OCI-LY3 (cell line): Measurements from ENCODE around the gene MYO16.
"Not testable (repeated sequence)": the region's sequence is repeated elsewhere in the genome, so short reads cannot be mapped to it uniquely, and the experiment has no call there.

Source experiments
- H2AFZ ChIP-seq: fragments of 200-600, 300-600 bp; shearing (Covaris generic); 2 replicates; pipeline ENCODE4 v1.6.0; 2014; ENCODE audit warnings: antibody characterized with exemption, low read depth, low read length
- H3K27ac ChIP-seq: fragments of 200-600, 300-600 bp; sonication (generic); 2 replicates; pipeline ENCODE4 v1.5.1; 2014; ENCODE audit warnings: mild to moderate bottlenecking, low read length, moderate library complexity, mixed read lengths
- H3K27me3 ChIP-seq: fragments of 200-600, 300-600 bp; sonication (generic); 2 replicates; pipeline ENCODE4 v1.6.1; 2014; ENCODE audit warnings: low read depth, low read length, mixed read lengths
- H3K36me3 ChIP-seq: fragments of 200-600, 300-600 bp; sonication (generic); replicated peaks from 2 replicates; pipeline ENCODE3; 2014; ENCODE audit warnings: low read depth, low read length, mixed read lengths
- H3K4me1 ChIP-seq: fragments of 300-600, 200-600 bp; sonication (generic); 2 replicates; pipeline ENCODE4 v1.6.1; 2014; ENCODE audit warnings: low read length, mixed read lengths
- H3K4me2 ChIP-seq: fragments of 200-600, 300-600 bp; sonication (generic); 2 replicates; pipeline ENCODE4 v1.6.1; 2014; ENCODE audit warnings: low read length, mixed read lengths
- H3K4me3 ChIP-seq: fragments of 300-600, 200-600 bp; sonication (generic); 2 replicates; pipeline ENCODE4 v1.5.1; 2014; ENCODE audit warnings: antibody characterized with exemption, mild to moderate bottlenecking, low read length, moderate library complexity
- H3K79me2 ChIP-seq: fragments of 300-600, 200-600 bp; shearing (Covaris generic); 2 replicates; pipeline ENCODE4 v1.6.1; 2014; ENCODE audit warnings: mild to moderate bottlenecking, low read length, mixed read lengths
- H3K9ac ChIP-seq: fragments of 300-600, 200-600 bp; shearing (Covaris generic); 2 replicates; pipeline ENCODE4 v1.6.0; 2014; ENCODE audit warnings: mild to moderate bottlenecking, low read length, moderate library complexity
- H3K9me3 ChIP-seq: fragments of 200-600, 300-600 bp; shearing (Covaris generic); 2 replicates; pipeline ENCODE4 v1.6.1; 2014; ENCODE audit warnings: low read length, mixed read lengths; ENCODE audit not compliant: insufficient read depth
- H4K20me1 ChIP-seq: fragments of 200-600, 300-600 bp; sonication (generic); 2 replicates; pipeline ENCODE4 v1.6.1; 2016; ENCODE audit warnings: low read length, mixed read lengths; ENCODE audit not compliant: insufficient read depth
- EZH2phosphoT487 ChIP-seq: fragments of 200-600 bp; shearing (Covaris generic); IDR thresholded peaks from 2 replicates; pipeline ENCODE4 v1.6.1; 2018; ENCODE audit warnings: antibody characterized with exemption, mixed run types, low read depth
- TF ChIP-seq, protein P1 (sequence below): fragments of 200-600, 300-600 bp; sonication (generic); IDR thresholded peaks from 2 replicates; pipeline ENCODE4 v1.5.1; 2014; ENCODE audit warnings: antibody characterized with exemption, low read length, low read depth

MYO16 gene

DNA sequence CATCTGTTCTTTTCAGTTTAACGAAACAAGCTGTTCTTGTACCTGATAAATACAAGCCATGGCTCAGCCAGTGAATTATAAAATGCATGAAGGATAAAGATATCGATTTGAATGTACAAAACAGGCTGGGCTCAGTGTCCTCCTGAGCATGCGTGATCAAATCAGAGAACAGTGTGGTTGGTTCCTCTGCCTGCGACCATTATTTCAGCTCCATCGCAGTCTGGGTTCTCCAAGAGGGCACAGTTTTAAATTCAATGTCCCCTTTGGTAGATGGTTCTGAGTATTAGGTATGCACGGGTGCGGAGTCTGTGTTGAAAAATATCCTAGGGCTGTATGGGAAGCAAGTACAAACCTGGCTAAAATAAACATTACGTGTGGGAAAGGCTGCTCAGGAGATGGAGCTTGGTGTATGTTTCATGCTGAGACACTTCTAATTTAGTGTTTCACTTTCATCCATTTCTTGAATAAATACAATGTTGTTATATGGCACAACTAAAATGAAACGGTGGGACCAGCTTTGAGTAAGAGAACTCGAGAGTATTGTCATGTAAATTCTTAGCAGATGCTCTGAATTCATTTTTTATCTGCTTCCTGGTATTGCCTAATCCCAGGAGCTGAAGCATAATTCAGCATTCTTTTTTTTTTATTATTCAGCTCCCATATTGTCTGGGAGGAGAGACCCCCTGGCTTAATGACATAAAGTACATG lies 458.7 kb downstream of the MYO16 start:
- Histone ChIP-seq H3K27ac (no peak overlapping the region), H3K79me2 (no peaks in the 10 kb centered on the region), H3K36me3 (no peaks in the 10 kb centered on the region)

DNA sequence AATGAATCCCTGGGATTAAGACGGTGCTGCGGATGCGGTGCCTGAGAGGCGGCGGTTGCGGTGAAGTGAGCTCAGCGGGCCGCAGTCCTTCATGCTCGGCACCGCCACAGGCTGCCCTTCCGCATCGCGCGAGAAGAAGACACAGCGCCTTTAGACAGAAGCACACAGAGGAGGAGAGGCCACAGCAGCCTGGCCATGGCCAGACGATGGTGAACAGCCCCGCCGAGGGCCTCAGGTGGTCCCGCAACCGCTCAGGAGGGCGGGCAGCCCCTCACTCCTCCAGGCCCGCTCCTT lies 459.2 kb downstream of the MYO16 start:
- H3K36me3 ChIP-seq: no peaks in the 10 kb centered on the region
- no peak overlapping the region for H3K4me3 ChIP-seq
- H3K4me2 ChIP-seq: no peak overlapping the region
- H3K79me2 ChIP-seq: no peaks in the 10 kb centered on the region
- peaks cover 17% of the 10 kb centered on the region; the same call in 1 of the 2 replicates for H3K27me3 ChIP-seq
- H3K27ac ChIP-seq: no peak overlapping the region
- H3K9me3 ChIP-seq: no peaks in the 10 kb centered on the region
- H3K9ac ChIP-seq: no peak overlapping the region
- no peak for TF ChIP-seq EZH2phosphoT487
- TF ChIP-seq, protein P1, sequence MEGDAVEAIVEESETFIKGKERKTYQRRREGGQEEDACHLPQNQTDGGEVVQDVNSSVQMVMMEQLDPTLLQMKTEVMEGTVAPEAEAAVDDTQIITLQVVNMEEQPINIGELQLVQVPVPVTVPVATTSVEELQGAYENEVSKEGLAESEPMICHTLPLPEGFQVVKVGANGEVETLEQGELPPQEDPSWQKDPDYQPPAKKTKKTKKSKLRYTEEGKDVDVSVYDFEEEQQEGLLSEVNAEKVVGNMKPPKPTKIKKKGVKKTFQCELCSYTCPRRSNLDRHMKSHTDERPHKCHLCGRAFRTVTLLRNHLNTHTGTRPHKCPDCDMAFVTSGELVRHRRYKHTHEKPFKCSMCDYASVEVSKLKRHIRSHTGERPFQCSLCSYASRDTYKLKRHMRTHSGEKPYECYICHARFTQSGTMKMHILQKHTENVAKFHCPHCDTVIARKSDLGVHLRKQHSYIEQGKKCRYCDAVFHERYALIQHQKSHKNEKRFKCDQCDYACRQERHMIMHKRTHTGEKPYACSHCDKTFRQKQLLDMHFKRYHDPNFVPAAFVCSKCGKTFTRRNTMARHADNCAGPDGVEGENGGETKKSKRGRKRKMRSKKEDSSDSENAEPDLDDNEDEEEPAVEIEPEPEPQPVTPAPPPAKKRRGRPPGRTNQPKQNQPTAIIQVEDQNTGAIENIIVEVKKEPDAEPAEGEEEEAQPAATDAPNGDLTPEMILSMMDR: no peak
- no peak overlapping the region for H2AFZ ChIP-seq
- no peaks in the 10 kb centered on the region for H4K20me1 ChIP-seq
- no peaks in the 10 kb centered on the region for H3K4me1 ChIP-seq

More for the DNA sequence above, 458.7 kb downstream of the MYO16 start:
- TF ChIP-seq, protein P1: no peak
- TF ChIP-seq EZH2phosphoT487: no peak
- H3K4me3 ChIP-seq: no peak overlapping the region
- no peak overlapping the region for H2AFZ ChIP-seq
- no peaks in the 10 kb centered on the region for H4K20me1 ChIP-seq
- no peak overlapping the region for H3K4me2 ChIP-seq
- H3K9me3 ChIP-seq: no peaks in the 10 kb centered on the region
- no peak overlapping the region for H3K9ac ChIP-seq
- H3K27me3 ChIP-seq: peaks cover 17% of the 10 kb centered on the region; the same call in 1 of the 2 replicates
- no peaks in the 10 kb centered on the region for H3K4me1 ChIP-seq

DNA sequence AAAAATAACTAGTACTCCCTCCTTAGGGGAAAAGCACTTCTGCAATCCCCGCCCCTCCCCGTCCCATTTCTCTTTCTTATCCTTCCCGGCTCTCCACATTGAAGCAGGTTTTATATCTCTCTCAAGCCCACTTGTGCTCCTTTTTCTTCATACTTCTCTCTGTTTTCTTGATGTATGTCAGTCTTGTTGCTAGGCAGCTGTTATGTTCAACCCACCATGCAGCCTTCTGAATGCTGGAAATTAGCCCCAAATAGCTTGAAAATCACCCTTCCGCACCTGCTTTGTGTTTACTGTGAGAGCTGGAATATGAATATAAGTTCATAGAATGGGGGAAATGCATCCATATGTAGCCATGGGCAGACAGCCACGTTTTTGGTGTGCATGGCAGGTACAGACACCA lies 461.4 kb downstream of the MYO16 start:
- Histone ChIP-seq H3K27me3 (peaks cover 9% of the 10 kb centered on the region; the same call in 1 of the 2 replicates), H3K9me3 (no peaks in the 10 kb centered on the region), H3K4me2 (no peak overlapping the region), H3K9ac (no peak overlapping the region), H2AFZ (no peak overlapping the region), H4K20me1 (no peaks in the 10 kb centered on the region), H3K79me2 (no peaks in the 10 kb centered on the region), H3K4me3 (no peak overlapping the region), H3K4me1 (no peaks in the 10 kb centered on the region), H3K27ac (no peak overlapping the region), H3K36me3 (no peaks in the 10 kb centered on the region)
- TF ChIP-seq EZH2phosphoT487: no peak
- TF ChIP-seq, protein P1: no peak

DNA sequence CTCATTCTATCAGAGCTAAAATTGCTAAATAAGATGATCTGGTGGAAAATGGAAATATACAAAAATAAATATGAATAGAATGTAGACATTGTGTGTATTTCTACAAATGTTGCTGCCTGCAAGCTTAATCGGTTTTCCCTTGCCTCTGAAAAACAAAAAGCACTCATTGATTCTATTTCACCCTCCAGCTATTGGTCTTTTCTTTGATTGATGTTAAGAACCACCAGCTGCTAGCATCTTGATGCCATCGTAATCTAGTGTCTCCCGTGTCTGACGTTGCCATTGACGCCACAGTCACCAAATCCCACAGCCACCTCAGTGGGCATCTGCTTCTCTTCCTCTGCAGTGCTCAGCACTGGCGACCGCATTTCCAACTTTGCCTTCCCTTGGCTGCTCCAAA lies 461.8 kb downstream of the MYO16 start:
- Histone ChIP-seq H4K20me1 (no peaks in the 10 kb centered on the region), H3K4me3 (no peak overlapping the region), H3K9ac (no peak overlapping the region), H3K27me3 (peaks cover 9% of the 10 kb centered on the region; the same call in 1 of the 2 replicates), H3K4me2 (no peak overlapping the region), H3K27ac (no peak overlapping the region), H3K9me3 (no peaks in the 10 kb centered on the region), H3K79me2 (no peaks in the 10 kb centered on the region), H2AFZ (no peak overlapping the region), H3K36me3 (no peaks in the 10 kb centered on the region), H3K4me1 (no peaks in the 10 kb centered on the region)
- no peak for TF ChIP-seq EZH2phosphoT487
- TF ChIP-seq, protein P1: no peak

DNA sequence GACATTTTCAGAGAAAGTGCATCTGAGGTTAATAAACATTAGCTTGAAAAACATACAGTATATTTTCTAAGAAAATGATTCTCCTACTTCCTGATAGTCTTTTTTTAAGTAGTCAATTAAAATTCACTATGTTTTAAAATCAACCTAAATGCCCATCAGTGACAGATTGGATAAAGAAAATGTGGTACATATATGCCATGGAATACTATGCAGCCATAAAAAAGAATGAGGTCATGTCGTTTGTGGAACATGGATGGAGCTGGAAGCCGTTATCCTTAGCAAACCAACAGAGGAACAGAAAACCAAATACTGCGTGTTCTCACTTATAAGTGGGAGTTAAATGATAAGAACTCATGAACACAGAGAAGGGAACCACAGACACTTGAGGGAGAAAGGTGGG lies 462.8 kb downstream of the MYO16 start:
- H3K79me2 ChIP-seq, H4K20me1 ChIP-seq, H2AFZ ChIP-seq, H3K9ac ChIP-seq, H3K9me3 ChIP-seq, H3K27me3 ChIP-seq, H3K4me2 ChIP-seq, H3K27ac ChIP-seq, H3K36me3 ChIP-seq, H3K4me1 ChIP-seq, H3K4me3 ChIP-seq: not testable (repeated sequence)
